ENCODE results near the gene C17orf75.

- TF ChIP-seq, protein P1, sequence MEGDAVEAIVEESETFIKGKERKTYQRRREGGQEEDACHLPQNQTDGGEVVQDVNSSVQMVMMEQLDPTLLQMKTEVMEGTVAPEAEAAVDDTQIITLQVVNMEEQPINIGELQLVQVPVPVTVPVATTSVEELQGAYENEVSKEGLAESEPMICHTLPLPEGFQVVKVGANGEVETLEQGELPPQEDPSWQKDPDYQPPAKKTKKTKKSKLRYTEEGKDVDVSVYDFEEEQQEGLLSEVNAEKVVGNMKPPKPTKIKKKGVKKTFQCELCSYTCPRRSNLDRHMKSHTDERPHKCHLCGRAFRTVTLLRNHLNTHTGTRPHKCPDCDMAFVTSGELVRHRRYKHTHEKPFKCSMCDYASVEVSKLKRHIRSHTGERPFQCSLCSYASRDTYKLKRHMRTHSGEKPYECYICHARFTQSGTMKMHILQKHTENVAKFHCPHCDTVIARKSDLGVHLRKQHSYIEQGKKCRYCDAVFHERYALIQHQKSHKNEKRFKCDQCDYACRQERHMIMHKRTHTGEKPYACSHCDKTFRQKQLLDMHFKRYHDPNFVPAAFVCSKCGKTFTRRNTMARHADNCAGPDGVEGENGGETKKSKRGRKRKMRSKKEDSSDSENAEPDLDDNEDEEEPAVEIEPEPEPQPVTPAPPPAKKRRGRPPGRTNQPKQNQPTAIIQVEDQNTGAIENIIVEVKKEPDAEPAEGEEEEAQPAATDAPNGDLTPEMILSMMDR (IDR thresholded peaks at IDR 0.05), result no peak
- TF ChIP-seq EZH2 (IDR thresholded peaks at IDR 0.05; ENCODE audit: borderline replicate concordance, insufficient read depth, low read depth, low read length, poor library complexity, severe bottlenecking), result no peak
Observed at GRCh38 chr17:32385121-32385520, 43.1 kb upstream of the C17orf75 start.
